Natural killer cell (primary cell): ENCODE data around the gene OSBPL9. TPM values are rescaled to one million over a fixed set of nuclear protein-coding genes. Genes with fewer than 3 reads are reported as not detected.
"Not testable (repeated sequence)": the region's sequence is repeated elsewhere in the genome, so short reads cannot be mapped to it uniquely, and the experiment has no call there.

ENCODE experiments used
- ATAC-seq, 3 donors: fragments of 150-1000 bp in 2 of 3; fragments of 200-7000 bp in 1 of 3; cut with Tn5 transposase; 1 replicate in 1 of 3; 2 replicates in 2 of 3; pipeline ENCODE4 v1.10.0; 2021; ENCODE audit warnings: mild to moderate bottlenecking in 2 of 3, moderate library complexity in 2 of 3
- DNase-seq, 2 donors: peaks; one replicate each; pipeline versions ENCODE4 v3.0.0 to v3.0.0-alpha.2; 2013 to 2021; ENCODE audit warnings: mixed read lengths in 1 of 2
- H3K27ac ChIP-seq: one replicate; pipeline ENCODE4 v1.5.1; 2013; ENCODE audit warnings: mild to moderate bottlenecking, low read length
- H3K27me3 ChIP-seq: one replicate; pipeline ENCODE4 v1.6.1; 2013; ENCODE audit warnings: low read length; ENCODE audit not compliant: control insufficient read depth, insufficient read depth
- H3K36me3 ChIP-seq: one replicate; pipeline ENCODE4 v1.6.1; 2013; ENCODE audit warnings: low read length; ENCODE audit not compliant: control insufficient read depth, insufficient read depth
- H3K4me1 ChIP-seq: one replicate; pipeline ENCODE4 v1.6.1; 2013; ENCODE audit warnings: low read length; ENCODE audit not compliant: control insufficient read depth, insufficient read depth
- H3K4me3 ChIP-seq: one replicate; pipeline ENCODE4 v1.5.1; 2013; ENCODE audit warnings: low read length
- H3K9me3 ChIP-seq: one replicate; pipeline ENCODE4 v1.6.1; 2013; ENCODE audit warnings: low read length; ENCODE audit not compliant: control insufficient read depth, insufficient read depth
- H3K27ac Mint-ChIP-seq, 2 donors: one replicate each; pipeline ENCODE4 v1.8.0; 2022; ENCODE audit warnings: mild to moderate bottlenecking in 2 of 2, mixed read lengths in 2 of 2, moderate library complexity in 1 of 2
- H3K27me3 Mint-ChIP-seq, 2 donors: one replicate each; pipeline ENCODE4 v1.8.0; 2022; ENCODE audit warnings: low read depth in 2 of 2, mixed read lengths in 2 of 2
- H3K36me3 Mint-ChIP-seq: one replicate; pipeline ENCODE4 v1.8.0; 2022; ENCODE audit warnings: mixed read lengths
- H3K4me1 Mint-ChIP-seq, 2 donors: one replicate each; pipeline ENCODE4 v1.8.0; 2022; ENCODE audit warnings: mixed read lengths in 2 of 2
- H3K4me3 Mint-ChIP-seq: one replicate; pipeline ENCODE4 v1.8.0; 2022; ENCODE audit warnings: mild to moderate bottlenecking, moderate library complexity, mixed read lengths
- H3K9me3 Mint-ChIP-seq, 2 donors: one replicate each; pipeline ENCODE4 v1.8.0; 2022; ENCODE audit warnings: mixed read lengths in 2 of 2
- WGBS: methylation state at CpG from one replicate; pipeline ENCODE4 v1.1.7; 2013; ENCODE audit warnings: missing lambda C conversion rate; ENCODE audit not compliant: insufficient coverage; 5-methylcytosine and 5-hydroxymethylcytosine counted together
- intact Hi-C: fragments of 100-400 bp; cut with micrococcal nuclease; formaldehyde crosslinking; loops from one replicate; pipeline ENCODE4 v1.14.2; 2022
- total RNA-seq, 4 donors: library from RNA; stranded (reverse); fragments of 120-200 nt in 1 of 4; gene quantifications; one replicate each; pipeline versions ENCODE4 v1.2.3 to v1.2.4, GENCODE V29; 2013 to 2022
- TF ChIP-seq, protein P1 (sequence below): fragments of 200-600 bp; IDR thresholded peaks from one replicate; pipeline ENCODE4 v1.8.0; 2022; ENCODE audit warnings: antibody characterized with exemption

Gene OSBPL9
- total RNA-seq, 3 donors from 2014 or later (not counting 1 experiment from before 2014, with no cell fraction given) = 53.0 to 72.6 (median 62.0) TPM

DNA sequence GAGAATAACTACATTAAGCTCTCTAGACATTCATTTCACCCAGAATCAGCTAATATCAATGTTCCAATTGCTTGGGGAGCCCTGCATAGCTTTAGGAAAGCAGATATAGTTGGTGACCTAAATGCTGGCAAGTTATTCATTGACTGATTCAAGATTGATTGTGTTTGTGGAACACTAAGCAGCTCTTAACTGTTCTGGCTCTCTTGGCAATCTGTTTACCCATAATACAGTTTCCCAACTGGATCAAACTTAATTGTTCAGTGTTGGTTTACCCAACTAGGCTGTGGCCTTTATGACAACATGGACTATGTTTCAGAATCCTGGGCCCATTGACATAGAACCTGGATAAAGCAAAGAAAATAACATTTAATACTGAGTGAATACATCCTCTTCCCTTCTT lies 178.0 kb downstream of the OSBPL9 start:
- H3K4me3 Mint-ChIP-seq = no peak overlapping the region
- H3K36me3 Mint-ChIP-seq = peaks cover 22% of the 10 kb centered on the region
- Histone ChIP-seq H3K27me3 (no peaks in the 10 kb centered on the region), H3K4me1 (no peaks in the 10 kb centered on the region), H3K27ac (no peak overlapping the region), H3K9me3 (no peaks in the 10 kb centered on the region), H3K36me3 (peaks cover 73% of the 10 kb centered on the region), H3K4me3 (no peak overlapping the region)
- ATAC-seq (no peak), DNase-seq (no peak)
- H3K27me3 Mint-ChIP-seq = no peaks in the 10 kb centered on the region
- intact Hi-C loops = no loop called here
- H3K27ac Mint-ChIP-seq = peak overlapping the region; percentile 32 to 61
- TF ChIP-seq, protein P1, sequence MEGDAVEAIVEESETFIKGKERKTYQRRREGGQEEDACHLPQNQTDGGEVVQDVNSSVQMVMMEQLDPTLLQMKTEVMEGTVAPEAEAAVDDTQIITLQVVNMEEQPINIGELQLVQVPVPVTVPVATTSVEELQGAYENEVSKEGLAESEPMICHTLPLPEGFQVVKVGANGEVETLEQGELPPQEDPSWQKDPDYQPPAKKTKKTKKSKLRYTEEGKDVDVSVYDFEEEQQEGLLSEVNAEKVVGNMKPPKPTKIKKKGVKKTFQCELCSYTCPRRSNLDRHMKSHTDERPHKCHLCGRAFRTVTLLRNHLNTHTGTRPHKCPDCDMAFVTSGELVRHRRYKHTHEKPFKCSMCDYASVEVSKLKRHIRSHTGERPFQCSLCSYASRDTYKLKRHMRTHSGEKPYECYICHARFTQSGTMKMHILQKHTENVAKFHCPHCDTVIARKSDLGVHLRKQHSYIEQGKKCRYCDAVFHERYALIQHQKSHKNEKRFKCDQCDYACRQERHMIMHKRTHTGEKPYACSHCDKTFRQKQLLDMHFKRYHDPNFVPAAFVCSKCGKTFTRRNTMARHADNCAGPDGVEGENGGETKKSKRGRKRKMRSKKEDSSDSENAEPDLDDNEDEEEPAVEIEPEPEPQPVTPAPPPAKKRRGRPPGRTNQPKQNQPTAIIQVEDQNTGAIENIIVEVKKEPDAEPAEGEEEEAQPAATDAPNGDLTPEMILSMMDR = no peak
- no peaks in the 10 kb centered on the region for H3K9me3 Mint-ChIP-seq
- no peaks in the 10 kb centered on the region for H3K4me1 Mint-ChIP-seq

DNA sequence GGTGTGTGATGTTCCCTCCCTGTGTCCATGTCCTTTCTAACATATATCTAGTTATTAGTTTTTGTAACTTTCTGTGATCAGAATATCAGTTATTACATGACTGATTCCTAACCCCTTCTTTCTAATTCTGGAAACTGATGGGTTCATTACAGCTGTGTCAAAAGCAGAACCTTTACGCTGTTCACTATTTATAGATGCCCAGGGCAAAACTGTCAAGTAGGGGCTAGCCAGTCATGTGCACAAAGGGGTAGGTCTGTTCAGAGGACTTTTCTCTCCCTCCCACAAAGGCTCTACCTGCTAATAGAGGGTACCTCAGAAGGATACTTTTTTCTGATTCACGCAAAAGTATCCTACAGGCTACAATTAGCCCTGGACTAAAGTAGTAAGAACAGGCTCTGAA lies 182.5 kb downstream of the OSBPL9 start:
- Mint-ChIP-seq H3K36me3 (peaks cover 40% of the 10 kb centered on the region), H3K27me3 (no peaks in the 10 kb centered on the region), H3K9me3 (no peaks in the 10 kb centered on the region), H3K4me3 (no peak overlapping the region), H3K27ac (no peak overlapping the region), H3K4me1 (no peaks in the 10 kb centered on the region)
- DNase-seq = no peak
- no peak overlapping the region for H3K27ac ChIP-seq
- no peaks in the 10 kb centered on the region for H3K27me3 ChIP-seq
- ATAC-seq = no peak
- H3K36me3 ChIP-seq = peaks cover 65% of the 10 kb centered on the region
- TF ChIP-seq, protein P1 = no peak
- intact Hi-C loops = no loop called here
- 77% methylated on average over 2 of the region's 2 CpGs for WGBS
- no peaks in the 10 kb centered on the region for H3K9me3 ChIP-seq
- no peak overlapping the region for H3K4me3 ChIP-seq
- H3K4me1 ChIP-seq = no peaks in the 10 kb centered on the region

DNA sequence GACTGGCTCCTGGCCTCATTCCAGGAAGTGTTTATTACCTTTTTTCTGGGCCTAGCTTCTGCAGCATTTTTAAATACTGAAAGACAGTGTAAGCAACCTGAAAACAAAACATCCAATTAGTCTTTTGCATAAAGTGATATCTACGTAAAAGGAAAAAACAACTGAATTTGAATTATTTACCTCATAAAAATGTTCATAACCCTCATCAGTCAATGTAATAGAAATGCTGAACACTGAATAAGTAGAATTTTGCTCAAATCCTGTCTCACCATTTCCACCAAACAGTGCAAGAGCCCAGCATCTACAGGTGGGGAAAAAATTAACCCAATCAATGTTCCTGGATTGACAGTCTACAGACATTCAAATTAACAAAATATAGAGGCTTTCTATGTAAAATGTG lies 197.6 kb downstream of the OSBPL9 start:
- Mint-ChIP-seq H3K4me1 (no peaks in the 10 kb centered on the region), H3K9me3 (no peaks in the 10 kb centered on the region), H3K27ac (no peak overlapping the region), H3K36me3 (peaks cover 24% of the 10 kb centered on the region), H3K4me3 (no peak overlapping the region), H3K27me3 (no peaks in the 10 kb centered on the region)
- no peak overlapping the region for H3K4me3 ChIP-seq
- intact Hi-C loops = no loop called here
- peaks cover 54% of the 10 kb centered on the region for H3K36me3 ChIP-seq
- no peak overlapping the region for H3K27ac ChIP-seq
- no CpG with 5 or more reads among the region's 1 CpG for WGBS
- H3K9me3 ChIP-seq = no peaks in the 10 kb centered on the region
- ATAC-seq = no peak
- no peaks in the 10 kb centered on the region for H3K27me3 ChIP-seq
- DNase-seq = no peak
- TF ChIP-seq, protein P1 = no peak
- no peaks in the 10 kb centered on the region for H3K4me1 ChIP-seq

DNA sequence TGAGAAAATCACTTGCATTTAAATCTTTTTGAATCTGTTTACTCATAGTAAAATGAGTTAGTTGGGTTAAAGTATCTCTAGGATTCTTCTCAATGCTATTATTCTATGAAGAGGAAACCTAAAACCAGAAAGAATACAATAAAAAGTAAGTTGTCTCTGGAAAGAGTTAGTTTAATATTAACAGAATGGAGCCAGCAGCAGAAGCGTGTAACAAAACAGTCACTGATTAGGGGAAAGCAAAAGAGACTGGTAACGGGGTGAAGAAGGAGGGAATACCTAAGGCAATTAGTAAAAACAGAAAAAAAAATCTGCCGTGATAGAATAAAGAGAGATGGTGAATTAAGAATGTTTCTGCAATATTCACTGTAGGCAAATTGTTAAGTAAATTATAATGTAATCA lies 201.6 kb downstream of the OSBPL9 start:
- Mint-ChIP-seq H3K27me3 (no peaks in the 10 kb centered on the region), H3K27ac (no peak overlapping the region), H3K4me1 (no peaks in the 10 kb centered on the region), H3K9me3 (no peaks in the 10 kb centered on the region), H3K4me3 (no peak overlapping the region), H3K36me3 (peaks cover 34% of the 10 kb centered on the region)
- H3K4me1 ChIP-seq = no peaks in the 10 kb centered on the region
- no peak for ATAC-seq
- no peaks in the 10 kb centered on the region for H3K27me3 ChIP-seq
- DNase-seq = no peak
- TF ChIP-seq, protein P1 = no peak
- no peak overlapping the region for H3K27ac ChIP-seq
- no peaks in the 10 kb centered on the region for H3K9me3 ChIP-seq
- 100% methylated on average over 2 of the region's 3 CpGs for WGBS
- H3K36me3 ChIP-seq = peaks cover 77% of the 10 kb centered on the region
- no peak overlapping the region for H3K4me3 ChIP-seq
- intact Hi-C loops = no loop called here

DNA sequence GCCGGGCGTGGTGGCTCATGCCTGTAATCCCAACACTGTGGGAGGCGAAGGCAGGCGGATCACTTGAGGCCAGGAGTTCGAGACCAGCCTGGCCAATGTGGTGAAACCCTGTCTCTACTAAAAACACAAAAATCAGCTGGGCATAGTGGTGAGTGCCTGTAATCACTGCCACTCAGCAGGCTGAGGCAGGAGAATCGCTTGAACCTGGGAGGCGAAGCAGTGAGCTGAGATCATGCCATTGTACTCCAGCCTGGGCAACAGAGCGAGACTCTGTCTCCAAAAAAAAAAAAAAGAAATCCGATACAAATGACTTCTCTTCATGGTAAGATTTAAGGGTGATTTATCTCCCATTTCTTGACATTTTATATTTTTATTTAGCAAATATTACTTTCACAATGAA lies 202.1 kb downstream of the OSBPL9 start:
- H3K27me3 ChIP-seq, H3K4me1 Mint-ChIP-seq, H3K4me3 ChIP-seq, H3K9me3 ChIP-seq, H3K9me3 Mint-ChIP-seq, H3K27ac ChIP-seq, intact Hi-C loops, H3K4me1 ChIP-seq, H3K4me3 Mint-ChIP-seq, H3K27ac Mint-ChIP-seq, ATAC-seq, H3K27me3 Mint-ChIP-seq, DNase-seq: not testable (repeated sequence)
- peaks cover 76% of the 10 kb centered on the region for H3K36me3 ChIP-seq
- 98% methylated on average over 7 of the region's 9 CpGs for WGBS
- H3K36me3 Mint-ChIP-seq = peaks cover 29% of the 10 kb centered on the region
